ENCODE data around the gene C1orf122. TPM values are rescaled to one million over a fixed set of nuclear protein-coding genes. Genes with fewer than 3 reads are reported as not detected.

Gene C1orf122
- total RNA-seq, 1 experiment from 2014 or later, result 72.5 TPM

DNA sequence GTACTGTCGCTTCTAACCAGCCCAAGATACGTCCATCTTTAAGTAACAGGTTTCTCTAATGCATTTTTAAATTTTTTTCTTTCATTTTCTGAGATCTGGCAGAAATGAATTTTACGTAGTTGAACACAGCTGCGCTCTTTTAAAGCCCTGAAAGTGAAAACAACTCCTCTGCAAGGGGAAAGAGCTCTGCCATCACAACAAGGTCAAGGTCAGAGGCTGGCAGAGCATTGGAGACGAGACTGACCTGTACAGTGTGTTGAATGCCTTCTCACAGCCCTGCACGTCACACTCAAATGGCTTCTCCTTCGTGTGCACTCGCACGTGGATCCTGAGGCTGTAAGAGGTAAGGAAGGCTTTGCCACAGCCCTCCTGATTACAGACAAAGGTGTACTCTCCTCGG lies 32.1 kb downstream of the C1orf122 start:
- H3K27ac ChIP-seq (ENCODE audit: low read length), result no peak overlapping the region
- H3K9me3 ChIP-seq (ENCODE audit: low read length), result no peaks in the 10 kb centered on the region
- no peaks in the 10 kb centered on the region for H3K79me2 ChIP-seq (ENCODE audit: low read length)
- BruUV-seq (replicated peaks), result no TSS peak
- no peak overlapping the region for H3K4me3 ChIP-seq (ENCODE audit: low read length)
- no peaks in the 10 kb centered on the region for H3K27me3 ChIP-seq (ENCODE audit: low read length)
- H3K9me2 ChIP-seq (replicated peaks; ENCODE audit: low read length), result no peaks in the 10 kb centered on the region
- H3K36me3 ChIP-seq (ENCODE audit: low read depth, low read length), result peaks cover 33% of the 10 kb centered on the region
- H2AFZ ChIP-seq (ENCODE audit: low read length), result no peak overlapping the region
- no peak overlapping the region for H3K4me2 ChIP-seq (ENCODE audit: low read length)
- no peak for ATAC-seq
- no peak for TF ChIP-seq CTCF (conservative IDR thresholded peaks at IDR 0.05; ENCODE audit: low read depth, low read length)
- TF ChIP-seq EZH2 (IDR thresholded peaks at IDR 0.05; ENCODE audit: low read length, unreplicated experiment), result no peak
- no peak for TF ChIP-seq EZH2phosphoT487 (IDR thresholded peaks at IDR 0.05; ENCODE audit: borderline replicate concordance, low read length)
- ChIA-PET POLR2A (ENCODE audit: unreplicated experiment) (no interaction called here), CTCF (no interaction called here)
- no peaks in the 10 kb centered on the region for H4K20me1 ChIP-seq (ENCODE audit: low read length)
- H3K9ac ChIP-seq (ENCODE audit: low read length), result no peak overlapping the region
- DNase-seq, result no peak
- H3K4me1 ChIP-seq (ENCODE audit: insufficient read depth, low read length), result no peaks in the 10 kb centered on the region
- H3F3A ChIP-seq (ENCODE audit: low read length, unreplicated experiment), result no peaks in the 10 kb centered on the region
- intact Hi-C loops (cut with micrococcal nuclease), result no loop called here

- BruUV-seq (replicated peaks), result no TSS peak
- POLR2A ChIA-PET (ENCODE audit: unreplicated experiment), result no interaction called here
Observed at GRCh38 chr1:37840711-37841110, 33.1 kb downstream of the C1orf122 start.

More at GRCh38 chr1:37840711-37841110, 33.1 kb downstream of the C1orf122 start:
- H3K36me3 ChIP-seq (ENCODE audit: low read depth, low read length), result peaks cover 28% of the 10 kb centered on the region
- H3K4me2 ChIP-seq (ENCODE audit: low read length), result no peak overlapping the region
- H3K9ac ChIP-seq (ENCODE audit: low read length), result no peak overlapping the region
- intact Hi-C loops (cut with micrococcal nuclease), result no loop called here
- H2AFZ ChIP-seq (ENCODE audit: low read length), result no peak overlapping the region
- no peaks in the 10 kb centered on the region for H3K4me1 ChIP-seq (ENCODE audit: insufficient read depth, low read length)
- H3K79me2 ChIP-seq (ENCODE audit: low read length), result no peaks in the 10 kb centered on the region; the same call in 1 of the 2 replicates
- H3K27ac ChIP-seq (ENCODE audit: low read length), result no peak overlapping the region
- DNase-seq (no peak), ATAC-seq (no peak)
- H4K20me1 ChIP-seq (ENCODE audit: low read length), result no peaks in the 10 kb centered on the region
- H3K9me2 ChIP-seq (replicated peaks; ENCODE audit: low read length), result no peaks in the 10 kb centered on the region
- no peak overlapping the region for H3K4me3 ChIP-seq (ENCODE audit: low read length)
- CTCF ChIA-PET, result interaction anchor here (0.6 kb wide), 1 partner anchor 226 kb away, joined by 3 read pairs; no protein-coding TSS in a partner anchor
- H3K9me3 ChIP-seq (ENCODE audit: low read length), result no peaks in the 10 kb centered on the region
- TF ChIP-seq EZH2 (IDR thresholded peaks at IDR 0.05; ENCODE audit: low read length, unreplicated experiment) (no peak), EZH2phosphoT487 (IDR thresholded peaks at IDR 0.05; ENCODE audit: borderline replicate concordance, low read length) (no peak), CTCF (conservative IDR thresholded peaks at IDR 0.05; ENCODE audit: low read depth, low read length) (no peak)
- H3K27me3 ChIP-seq (ENCODE audit: low read length), result no peaks in the 10 kb centered on the region
- no peaks in the 10 kb centered on the region for H3F3A ChIP-seq (ENCODE audit: low read length, unreplicated experiment)

Measured in PC-3 (cell line).